H9 (cell line): Measurements from ENCODE around the gene LITAFD. TPM values are rescaled to one million over a fixed set of nuclear protein-coding genes. Genes with fewer than 3 reads are reported as not detected.

Experiments
- DNase-seq: peaks from one replicate; pipeline ENCODE4 v3.0.0-alpha.2; 2017
- H2AFZ ChIP-seq: one replicate; pipeline ENCODE4 v1.6.1; 2013; ENCODE audit warnings: mild to moderate bottlenecking, low read length, control low read depth, moderate library complexity
- H2AK5ac ChIP-seq: 2 replicates; pipeline ENCODE4 v1.6.1; 2013; ENCODE audit warnings: low read length, control low read depth, mixed read lengths; ENCODE audit not compliant: insufficient read length
- H2BK120ac ChIP-seq: one replicate; pipeline ENCODE4 v1.6.1; 2013; ENCODE audit warnings: low read depth, mild to moderate bottlenecking, low read length, control low read depth, inconsistent platforms; ENCODE audit not compliant: poor library complexity, severe bottlenecking
- H2BK12ac ChIP-seq: 2 replicates; pipeline ENCODE4 v1.6.1; 2013; ENCODE audit warnings: low read length, control low read depth, mixed read lengths, low read depth; ENCODE audit not compliant: insufficient read length
- H2BK15ac ChIP-seq: 2 replicates; pipeline ENCODE4 v1.6.1; 2013; ENCODE audit warnings: low read depth, low read length, control low read depth
- H2BK20ac ChIP-seq: one replicate; pipeline ENCODE4 v1.6.1; 2013; ENCODE audit warnings: low read depth, mild to moderate bottlenecking, low read length, control low read depth, inconsistent platforms; ENCODE audit not compliant: poor library complexity, severe bottlenecking
- H2BK5ac ChIP-seq: 2 replicates; pipeline ENCODE4 v1.6.1; 2013; ENCODE audit warnings: low read length, control low read depth, mixed read lengths; ENCODE audit not compliant: insufficient read length
- H3K14ac ChIP-seq: 2 replicates; pipeline ENCODE4 v1.6.1; 2013; ENCODE audit warnings: low read length, control low read depth; ENCODE audit not compliant: insufficient read depth
- H3K18ac ChIP-seq: 2 replicates; pipeline ENCODE4 v1.6.1; 2013; ENCODE audit warnings: low read depth, mild to moderate bottlenecking, mixed read lengths, low read length, control low read depth; ENCODE audit not compliant: insufficient read length
- H3K23ac ChIP-seq: 2 replicates; pipeline ENCODE4 v1.6.1; 2013; ENCODE audit warnings: low read length, control low read depth, mixed read lengths, low read depth; ENCODE audit not compliant: insufficient read length
- H3K23me2 ChIP-seq: 2 replicates; pipeline ENCODE4 v1.6.1; 2013; ENCODE audit warnings: low read depth, mild to moderate bottlenecking, mixed read lengths, low read length, control low read depth; ENCODE audit not compliant: insufficient read length, poor library complexity, severe bottlenecking
- H3K27ac ChIP-seq: 2 replicates; pipeline ENCODE4 v1.5.1; 2013; ENCODE audit warnings: low read length, control low read depth, mixed read lengths, low read depth; ENCODE audit not compliant: insufficient read length
- H3K27me3 ChIP-seq: 2 replicates; pipeline ENCODE4 v1.6.1; 2013; ENCODE audit warnings: low read length, control low read depth, inconsistent platforms; ENCODE audit not compliant: insufficient read depth
- H3K4ac ChIP-seq: 2 replicates; pipeline ENCODE4 v1.6.1; 2013; ENCODE audit warnings: low read depth, mild to moderate bottlenecking, control low read depth, inconsistent platforms, low read length, moderate library complexity
- H3K4me1 ChIP-seq: 2 replicates; pipeline ENCODE4 v1.6.1; 2013; ENCODE audit warnings: low read length, control low read depth, inconsistent platforms; ENCODE audit not compliant: insufficient read depth
- H3K4me2 ChIP-seq: 2 replicates; pipeline ENCODE4 v1.6.1; 2013; ENCODE audit warnings: low read length, control low read depth, mixed read lengths; ENCODE audit not compliant: insufficient read length, insufficient read depth
- H3K56ac ChIP-seq: 2 replicates; pipeline ENCODE4 v1.6.1; 2013; ENCODE audit warnings: low read depth, mild to moderate bottlenecking, mixed read lengths, low read length, control low read depth; ENCODE audit not compliant: insufficient read length
- H3K79me1 ChIP-seq: 2 replicates; pipeline ENCODE4 v1.6.1; 2013; ENCODE audit warnings: low read depth, mild to moderate bottlenecking, moderate library complexity, low read length, control low read depth, inconsistent platforms; ENCODE audit not compliant: insufficient read depth, poor library complexity, severe bottlenecking
- H3K79me2 ChIP-seq: 2 replicates; pipeline ENCODE4 v1.6.1; 2013; ENCODE audit warnings: low read length, control low read depth, inconsistent platforms; ENCODE audit not compliant: insufficient read depth
- H3K9ac ChIP-seq: 2 replicates; pipeline ENCODE4 v1.6.1; 2013; ENCODE audit warnings: low read length, control low read depth, mixed read lengths; ENCODE audit not compliant: insufficient read length; ENCODE audit errors: extremely low read depth
- H3K9me3 ChIP-seq: one replicate; pipeline ENCODE4 v1.6.1; 2013; ENCODE audit warnings: low read depth, low read length, inconsistent platforms; ENCODE audit not compliant: control insufficient read depth
- H3T11ph ChIP-seq: one replicate; pipeline ENCODE4 v1.6.1; 2013; ENCODE audit warnings: mild to moderate bottlenecking, low read length, control low read depth, inconsistent platforms
- H4K20me1 ChIP-seq: one replicate; pipeline ENCODE4 v1.6.1; 2013; ENCODE audit not compliant: control insufficient read depth, insufficient read length, insufficient read depth
- H4K5ac ChIP-seq: 2 replicates; pipeline ENCODE4 v1.6.1; 2013; ENCODE audit warnings: low read depth, mild to moderate bottlenecking, mixed read lengths, low read length, control low read depth; ENCODE audit not compliant: insufficient read length
- H4K8ac ChIP-seq: replicated peaks from 2 replicates; pipeline ENCODE4 v1.6.1; 2013; ENCODE audit warnings: low read length, control low read depth, mixed read lengths, low read depth; ENCODE audit not compliant: insufficient read length
- H4K91ac ChIP-seq: 2 replicates; pipeline ENCODE4 v1.6.1; 2013; ENCODE audit warnings: low read depth, mild to moderate bottlenecking, moderate library complexity, mixed read lengths, low read length, control low read depth; ENCODE audit not compliant: insufficient read length
- H3K27ac Mint-ChIP-seq, 3 experiments: 2 replicates in 2 of 3; 3 replicates in 1 of 3; pipeline ENCODE4 v1.8.0; 2020 to 2021; ENCODE audit warnings: mixed read lengths in 3 of 3, mild to moderate bottlenecking in 1 of 3, moderate library complexity in 1 of 3
- H3K27me3 Mint-ChIP-seq: 2 replicates; pipeline ENCODE4 v1.8.0; 2021; ENCODE audit warnings: low read depth, mild to moderate bottlenecking, moderate library complexity, mixed read lengths
- H3K36me3 Mint-ChIP-seq, 3 experiments: 2 replicates in 2 of 3; 3 replicates in 1 of 3; pipeline ENCODE4 v1.8.0; 2020 to 2021; ENCODE audit warnings: low read depth in 3 of 3, mixed read lengths in 3 of 3; ENCODE audit not compliant: insufficient read depth in 1 of 3
- H3K4me1 Mint-ChIP-seq, 2 experiments: 2 replicates each; pipeline ENCODE4 v1.8.0; 2020; ENCODE audit warnings: mixed read lengths in 2 of 2
- H3K4me3 Mint-ChIP-seq, 2 experiments: 2 replicates in 1 of 2; 3 replicates in 1 of 2; pipeline ENCODE4 v1.8.0; 2020 to 2021; ENCODE audit warnings: mild to moderate bottlenecking in 2 of 2, mixed read lengths in 2 of 2, moderate library complexity in 1 of 2
- H3K9me3 Mint-ChIP-seq, 2 experiments: 2 replicates in 1 of 2; 3 replicates in 1 of 2; pipeline ENCODE4 v1.8.0; 2020; ENCODE audit warnings: mild to moderate bottlenecking in 2 of 2, mixed read lengths in 2 of 2, moderate library complexity in 1 of 2
- CTCF ChIP-seq: fragments of 200-600 bp; sonication (generic); conservative IDR thresholded peaks from 3 replicates; pipeline ENCODE4 v1.8.0; 2021; ENCODE audit warnings: antibody characterized with exemption, mild to moderate bottlenecking
- WGBS: extraction: QIAGEN DNeasy Blood & Tissue Kit; methylation state at CpG from one replicate; pipeline ENCODE4 v1.1.7; 2013; ENCODE audit warnings: missing lambda C conversion rate, low lambda C conversion rate, mixed read lengths; ENCODE audit not compliant: insufficient read length; ENCODE audit errors: extremely low coverage; 5-methylcytosine and 5-hydroxymethylcytosine counted together
- total RNA-seq: library from RNA; stranded (reverse); gene quantifications from 2 replicates; pipeline ENCODE4 v1.2.1, GENCODE V29; 2021

LITAFD gene
- total RNA-seq, 1 experiment from 2014 or later: not detected

GRCh38 chr16:8899709-8900317 lies 17.7 kb downstream of the LITAFD start:
- no peak overlapping the region for H3K18ac ChIP-seq
- no peaks in the 10 kb centered on the region for H3K27me3 Mint-ChIP-seq
- no peaks in the 10 kb centered on the region for H3K23me2 ChIP-seq
- H3K79me2 ChIP-seq: no peaks in the 10 kb centered on the region
- no peak overlapping the region for H4K5ac ChIP-seq
- H4K20me1 ChIP-seq: no peaks in the 10 kb centered on the region
- H2BK20ac ChIP-seq: no peak overlapping the region
- no peak overlapping the region for H2AK5ac ChIP-seq
- no peak overlapping the region for H3T11ph ChIP-seq
- H3K4ac ChIP-seq: no peak overlapping the region
- no peak overlapping the region for H3K56ac ChIP-seq
- no peaks in the 10 kb centered on the region for H3K9me3 ChIP-seq
- H2AFZ ChIP-seq: no peak overlapping the region
- H3K9ac ChIP-seq: no peak overlapping the region
- H4K91ac ChIP-seq: no peak overlapping the region
- no peaks in the 10 kb centered on the region for H3K9me3 Mint-ChIP-seq
- H2BK15ac ChIP-seq: no peak overlapping the region
- no peaks in the 10 kb centered on the region for H3K27me3 ChIP-seq
- peak overlapping the region; percentile 63 to 93 (median 76); a peak in 5 of 7 replicates for H3K27ac Mint-ChIP-seq
- H2BK12ac ChIP-seq: no peak overlapping the region
- WGBS: no CpG with 5 or more reads among the region's 9 CpGs
- no peaks in the 10 kb centered on the region for H3K79me1 ChIP-seq
- no peak overlapping the region for H2BK120ac ChIP-seq
- H3K4me1 Mint-ChIP-seq: peaks cover 0 to 9% of the 10 kb centered on the region in 2 experiments; a peak in 2 of 4 replicates
- no peak overlapping the region for H3K4me3 Mint-ChIP-seq
- no peak overlapping the region for H3K23ac ChIP-seq
- H3K4me1 ChIP-seq: no peaks in the 10 kb centered on the region
- H3K14ac ChIP-seq: no peak overlapping the region
- DNase-seq: no peak
- H3K27ac ChIP-seq: no peak overlapping the region
- H4K8ac ChIP-seq: no peak overlapping the region
- H2BK5ac ChIP-seq: no peak overlapping the region
- peaks cover 79 to 97% (median 94%) of the 10 kb centered on the region in 3 experiments for H3K36me3 Mint-ChIP-seq
- H3K4me2 ChIP-seq: no peak overlapping the region
- no peak for TF ChIP-seq CTCF
